Liver (tissue), 3 donors: ENCODE measurements around the gene H1-8.

Experiments used
- CTCF ChIP-seq: fragments of 150-350 bp; IDR thresholded peaks from 2 replicates; pipeline ENCODE4 v1.5.1; 2017; ENCODE audit warnings: improper control_type of control experiment, low read depth, low read length; ENCODE audit not compliant: missing input control
- JUND ChIP-seq, 2 donors: IDR thresholded peaks; 2 replicates each; pipeline ENCODE4 v1.6.1; 2016; ENCODE audit warnings: antibody characterized with exemption in 2 of 2
- RXRA ChIP-seq, 2 donors: IDR thresholded peaks; 2 replicates each; pipeline ENCODE4 v1.6.1; 2017 to 2018; ENCODE audit warnings: antibody characterized with exemption in 2 of 2, mild to moderate bottlenecking in 1 of 2
- TF ChIP-seq, protein P1 (sequence below): IDR thresholded peaks from 2 replicates; pipeline ENCODE4 v1.6.1; 2016; ENCODE audit warnings: antibody characterized with exemption, mild to moderate bottlenecking
- donor health status: healthy.
- donor health status: healthy.

GRCh38 chr3:129521611-129522010 lies 21.4 kb upstream of the H1-8 start:
- TF ChIP-seq, protein P1, sequence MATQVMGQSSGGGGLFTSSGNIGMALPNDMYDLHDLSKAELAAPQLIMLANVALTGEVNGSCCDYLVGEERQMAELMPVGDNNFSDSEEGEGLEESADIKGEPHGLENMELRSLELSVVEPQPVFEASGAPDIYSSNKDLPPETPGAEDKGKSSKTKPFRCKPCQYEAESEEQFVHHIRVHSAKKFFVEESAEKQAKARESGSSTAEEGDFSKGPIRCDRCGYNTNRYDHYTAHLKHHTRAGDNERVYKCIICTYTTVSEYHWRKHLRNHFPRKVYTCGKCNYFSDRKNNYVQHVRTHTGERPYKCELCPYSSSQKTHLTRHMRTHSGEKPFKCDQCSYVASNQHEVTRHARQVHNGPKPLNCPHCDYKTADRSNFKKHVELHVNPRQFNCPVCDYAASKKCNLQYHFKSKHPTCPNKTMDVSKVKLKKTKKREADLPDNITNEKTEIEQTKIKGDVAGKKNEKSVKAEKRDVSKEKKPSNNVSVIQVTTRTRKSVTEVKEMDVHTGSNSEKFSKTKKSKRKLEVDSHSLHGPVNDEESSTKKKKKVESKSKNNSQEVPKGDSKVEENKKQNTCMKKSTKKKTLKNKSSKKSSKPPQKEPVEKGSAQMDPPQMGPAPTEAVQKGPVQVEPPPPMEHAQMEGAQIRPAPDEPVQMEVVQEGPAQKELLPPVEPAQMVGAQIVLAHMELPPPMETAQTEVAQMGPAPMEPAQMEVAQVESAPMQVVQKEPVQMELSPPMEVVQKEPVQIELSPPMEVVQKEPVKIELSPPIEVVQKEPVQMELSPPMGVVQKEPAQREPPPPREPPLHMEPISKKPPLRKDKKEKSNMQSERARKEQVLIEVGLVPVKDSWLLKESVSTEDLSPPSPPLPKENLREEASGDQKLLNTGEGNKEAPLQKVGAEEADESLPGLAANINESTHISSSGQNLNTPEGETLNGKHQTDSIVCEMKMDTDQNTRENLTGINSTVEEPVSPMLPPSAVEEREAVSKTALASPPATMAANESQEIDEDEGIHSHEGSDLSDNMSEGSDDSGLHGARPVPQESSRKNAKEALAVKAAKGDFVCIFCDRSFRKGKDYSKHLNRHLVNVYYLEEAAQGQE, result no peak
- TF ChIP-seq CTCF, result no peak
- TF ChIP-seq JUND (IDR thresholded peaks at IDR 0.05), result no peak
- no peak for TF ChIP-seq RXRA (IDR thresholded peaks at IDR 0.05)
